ENCODE results near the gene TANC1.
A peak's percentile ranks its signal among the peaks of the same experiment; 100 is the strongest.

Gene TANC1

GRCh38 chr2:159179096-159179495, 210.7 kb downstream of the TANC1 start:
- DNase-seq (ENCODE audit: insufficient read length, low spot score) = no peak
- TF ChIP-seq CTCF (IDR thresholded peaks at IDR 0.05; ENCODE audit: insufficient read depth, missing control alignments) = no peak
- no peak for FAIRE-seq

GRCh38 chr2:159179696-159180095, 211.3 kb downstream of the TANC1 start:
- DNase-seq (ENCODE audit: insufficient read length, low spot score) = no peak
- no peak for FAIRE-seq
- no peak for TF ChIP-seq CTCF (IDR thresholded peaks at IDR 0.05; ENCODE audit: insufficient read depth, missing control alignments)

- FAIRE-seq (no peak), DNase-seq (ENCODE audit: insufficient read length, low spot score) (no peak)
- no peak for TF ChIP-seq CTCF (IDR thresholded peaks at IDR 0.05; ENCODE audit: insufficient read depth, missing control alignments)
Observed at GRCh38 chr2:159183346-159183745, 214.9 kb downstream of the TANC1 start.

- TF ChIP-seq CTCF (IDR thresholded peaks at IDR 0.05; ENCODE audit: insufficient read depth, missing control alignments) = peak; percentile 35
- DNase-seq (ENCODE audit: insufficient read length, low spot score) (no peak), FAIRE-seq (no peak)
Observed at GRCh38 chr2:159185401-159186130, 217.1 kb downstream of the TANC1 start.

- DNase-seq (ENCODE audit: insufficient read length, low spot score) (no peak), FAIRE-seq (no peak)
Observed at GRCh38 chr2:159186462-159186861, 218.0 kb downstream of the TANC1 start.

GRCh38 chr2:159187106-159187505, 218.7 kb downstream of the TANC1 start:
- DNase-seq (ENCODE audit: insufficient read length, low spot score) (no peak), FAIRE-seq (no peak)
- TF ChIP-seq CTCF (IDR thresholded peaks at IDR 0.05; ENCODE audit: insufficient read depth, missing control alignments) = no peak

More at GRCh38 chr2:159186462-159186861, 218.0 kb downstream of the TANC1 start:
- no peak for TF ChIP-seq CTCF (IDR thresholded peaks at IDR 0.05; ENCODE audit: insufficient read depth, missing control alignments)

GRCh38 chr2:159188449-159188848, 220.0 kb downstream of the TANC1 start:
- no peak for FAIRE-seq
- DNase-seq (ENCODE audit: insufficient read length, low spot score) = no peak

More at GRCh38 chr2:159188449-159188848, 220.0 kb downstream of the TANC1 start:
- TF ChIP-seq CTCF (IDR thresholded peaks at IDR 0.05; ENCODE audit: insufficient read depth, missing control alignments) = no peak
